NCI-H2196 (cell line): ENCODE data around the gene CD226.
"Not testable (repeated sequence)": the region's sequence is repeated elsewhere in the genome, so short reads cannot be mapped to it uniquely, and the experiment has no call there.

ENCODE experiments used
- DNase-seq: peaks from one replicate; lab custom pipeline; 2025; ENCODE audit not compliant: unreplicated experiment; lab: John Stamatoyannopoulos, UW

The CD226 gene

GRCh38 chr18:69947361-69948133 is at the start of gene CD226:
TSS of gene CD226 (minus strand) at chr18:69947873. CDS start at chr18:69947406, 467 bp downstream.
- no peak for DNase-seq

GRCh38 chr18:69996951-69997798 is 49.5 kb upstream of the CD226 start:
- no peak for DNase-seq

GRCh38 chr18:69996417-69996816 is 48.7 kb upstream of the CD226 start:
- no peak for DNase-seq

- no peak for DNase-seq
Measured at GRCh38 chr18:69995774-69996173, 48.1 kb upstream of the CD226 start.

- no peak for DNase-seq
Measured at GRCh38 chr18:69992776-69993175, 45.1 kb upstream of the CD226 start.

- DNase-seq, result no peak
Measured at GRCh38 chr18:69987870-69988269, 40.2 kb upstream of the CD226 start.

GRCh38 chr18:69985239-69985638 is 37.6 kb upstream of the CD226 start:
- no peak for DNase-seq

- no peak for DNase-seq
Measured at GRCh38 chr18:69982417-69982816, 34.7 kb upstream of the CD226 start.

- no peak for DNase-seq
Measured at GRCh38 chr18:69981948-69982347, 34.3 kb upstream of the CD226 start.

- DNase-seq, result no peak
Measured at GRCh38 chr18:69980982-69981804, 33.5 kb upstream of the CD226 start.

GRCh38 chr18:69980509-69980908 is 32.8 kb upstream of the CD226 start:
- DNase-seq, result no peak

- DNase-seq, result no peak
Measured at GRCh38 chr18:69978732-69979715, 31.4 kb upstream of the CD226 start.

GRCh38 chr18:69975294-69975693 is 27.6 kb upstream of the CD226 start:
- not testable (repeated sequence) for DNase-seq

GRCh38 chr18:69974365-69974764 is 26.7 kb upstream of the CD226 start:
- no peak for DNase-seq

GRCh38 chr18:69969491-69969890 is 21.8 kb upstream of the CD226 start:
- DNase-seq, result no peak

- DNase-seq, result no peak
Measured at GRCh38 chr18:69968039-69968438, 20.4 kb upstream of the CD226 start.

- DNase-seq, result no peak
Measured at GRCh38 chr18:69963196-69963595, 15.5 kb upstream of the CD226 start.

GRCh38 chr18:69961718-69962117 is 14.0 kb upstream of the CD226 start:
- DNase-seq, result no peak

- DNase-seq, result no peak
Measured at GRCh38 chr18:69958422-69958821, 10.7 kb upstream of the CD226 start.

- no peak for DNase-seq
Measured at GRCh38 chr18:69957747-69958146, 10.1 kb upstream of the CD226 start.
